Ovary (tissue), 9 donors: ENCODE measurements around the gene KIF23. TPM values are rescaled to one million over a fixed set of nuclear protein-coding genes. Genes with fewer than 3 reads are reported as not detected.

Experiments
- DNase-seq, 5 donors: peaks; one replicate each; pipeline ENCODE4 v3.0.0-alpha.2; 2019 to 2020
- H3K27ac ChIP-seq, 2 donors: fragments of 200-600 bp; one replicate each; pipeline versions ENCODE4 v1.5.1 to v1.8.0; 2019 to 2022
- H3K27me3 ChIP-seq: fragments of 200-600 bp; one replicate; pipeline ENCODE4 v1.8.0; 2022
- H3K36me3 ChIP-seq: fragments of 200-600 bp; sonication (generic); one replicate; pipeline ENCODE4 v1.5.1; 2019
- H3K4me1 ChIP-seq: one replicate; pipeline ENCODE4 v1.8.1; 2013; ENCODE audit warnings: mild to moderate bottlenecking, moderate library complexity; ENCODE audit not compliant: insufficient read depth
- H3K4me3 ChIP-seq: fragments of 200-600 bp; sonication (generic); one replicate; pipeline ENCODE4 v1.5.1; 2017
- H3K9me3 ChIP-seq, 2 donors: fragments of 200-600 bp in 1 of 2; sonication (generic) in 1 of 2; one replicate each; pipeline versions ENCODE4 v1.5.1 to v1.8.1; 2013 to 2019; ENCODE audit warnings: mild to moderate bottlenecking in 1 of 2, moderate library complexity in 1 of 2
- EP300 ChIP-seq: sonication (generic); formaldehyde crosslinking; IDR thresholded peaks from one replicate; pipeline ENCODE4 v1.6.1; 2017; ENCODE audit warnings: antibody characterized with exemption
- POLR2A ChIP-seq: fragments of 450-650 bp; IDR thresholded peaks from one replicate; pipeline ENCODE4 v1.6.1; 2017; ENCODE audit warnings: antibody characterized with exemption, mild to moderate bottlenecking, moderate library complexity
- WGBS, 3 donors: extraction: QIAGEN DNeasy Blood & Tissue Kit in 1 of 3; methylation state at CpG; one replicate each; pipeline versions ENCODE4 v1.1.5 to v1.1.7; 2013 to 2017; 5-methylcytosine and 5-hydroxymethylcytosine counted together
- intact Hi-C, 4 donors: fragments of 100-400 bp; cut with DNase I; formaldehyde crosslinking; loops; one replicate each; pipeline versions ENCODE4 v1.11.0 to v1.15.1; 2022 to 2023
- polyA plus RNA-seq, 2 donors: library from polyadenylated mRNA; stranded (reverse); fragments of 200-250 nt in 1 of 2; fragments of 350-450 nt in 1 of 2; fragmentation: Illumina TruSeq in 1 of 2; extraction: RNeasy Lipid Tissue Mini Kit (QIAGEN cat#74804) in 1 of 2; gene quantifications; one replicate each; pipeline ENCODE4 v1.2.3, GENCODE V29; 2013 to 2014
- total RNA-seq, 7 donors: library from RNA; depleted of rRNA in 2 of 7; stranded (reverse); fragments of >200 nt in 2 of 7; fragmentation: NEBNext Ultra II Directional in 3 of 7; extraction: Animal tissue kit (Norgen Biotek cat#: 25700) in 3 of 7; gene quantifications; one replicate each; pipeline versions ENCODE4 v1.1.0 to v1.2.4, GENCODE V29; 2016 to 2023
- TF ChIP-seq, protein P1 (sequence below), 3 donors: fragments of 450-650 bp in 2 of 3; fragments of 200-600 bp in 1 of 3; IDR thresholded peaks; one replicate each; pipeline versions ENCODE4 v1.5.1 to v1.8.0; 2016 to 2022; ENCODE audit warnings: antibody characterized with exemption in 3 of 3, mild to moderate bottlenecking in 1 of 3
- donor health status: DM: no; HTN: no; CAD: no; lungs with moderate emphysema.
- donor health status: DM: no; HTN: no; CAD: no.
- donor health status: Bipolar disorder and iron deficiency.
- donor health status: DM: yes; HTN: yes; CAD: no.
- donor health status: DM: no; HTN: no; CAD: no.
- donor health status: DM: yes; HTN: yes; CAD: no.

Gene KIF23
- total and polyA plus RNA-seq, 9 donors, result 0.51 to 3.1 (median 1.0) TPM

- intact Hi-C loops, result loop anchor here in 1 of 4 donors (10.0 kb wide), 1 partner anchor 774 kb away; no protein-coding TSS in a partner anchor
- no peak overlapping the region for H3K4me3 ChIP-seq
- WGBS, 3 donors, result 88 to 91% (median 88%) methylated on average over 3 of the region's 3 CpGs
- H3K27ac ChIP-seq, result no peak overlapping the region
- H3K9me3 ChIP-seq, result no peaks in the 10 kb centered on the region
- H3K4me1 ChIP-seq, result no peaks in the 10 kb centered on the region
- TF ChIP-seq EP300 (no peak), POLR2A (no peak)
- TF ChIP-seq, protein P1, sequence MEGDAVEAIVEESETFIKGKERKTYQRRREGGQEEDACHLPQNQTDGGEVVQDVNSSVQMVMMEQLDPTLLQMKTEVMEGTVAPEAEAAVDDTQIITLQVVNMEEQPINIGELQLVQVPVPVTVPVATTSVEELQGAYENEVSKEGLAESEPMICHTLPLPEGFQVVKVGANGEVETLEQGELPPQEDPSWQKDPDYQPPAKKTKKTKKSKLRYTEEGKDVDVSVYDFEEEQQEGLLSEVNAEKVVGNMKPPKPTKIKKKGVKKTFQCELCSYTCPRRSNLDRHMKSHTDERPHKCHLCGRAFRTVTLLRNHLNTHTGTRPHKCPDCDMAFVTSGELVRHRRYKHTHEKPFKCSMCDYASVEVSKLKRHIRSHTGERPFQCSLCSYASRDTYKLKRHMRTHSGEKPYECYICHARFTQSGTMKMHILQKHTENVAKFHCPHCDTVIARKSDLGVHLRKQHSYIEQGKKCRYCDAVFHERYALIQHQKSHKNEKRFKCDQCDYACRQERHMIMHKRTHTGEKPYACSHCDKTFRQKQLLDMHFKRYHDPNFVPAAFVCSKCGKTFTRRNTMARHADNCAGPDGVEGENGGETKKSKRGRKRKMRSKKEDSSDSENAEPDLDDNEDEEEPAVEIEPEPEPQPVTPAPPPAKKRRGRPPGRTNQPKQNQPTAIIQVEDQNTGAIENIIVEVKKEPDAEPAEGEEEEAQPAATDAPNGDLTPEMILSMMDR (IDR thresholded peaks at IDR 0.05), result no peak
- H3K27me3 ChIP-seq, result no peaks in the 10 kb centered on the region
- H3K36me3 ChIP-seq, result no peaks in the 10 kb centered on the region
- DNase-seq, result no peak
Measured at GRCh38 chr15:69480932-69481331, 66.8 kb downstream of the KIF23 start.

- H3K27me3 ChIP-seq, result no peaks in the 10 kb centered on the region
- no peaks in the 10 kb centered on the region for H3K36me3 ChIP-seq
- intact Hi-C loops, result loop anchor here in 1 of 4 donors (10.0 kb wide), 1 partner anchor 772 kb away; no protein-coding TSS in a partner anchor
- no peak for DNase-seq
- H3K9me3 ChIP-seq, result no peaks in the 10 kb centered on the region
- TF ChIP-seq POLR2A (no peak), EP300 (no peak)
- TF ChIP-seq, protein P1 (IDR thresholded peaks at IDR 0.05), result no peak
- no peak overlapping the region for H3K4me3 ChIP-seq
- H3K4me1 ChIP-seq, result no peaks in the 10 kb centered on the region
- WGBS, 3 donors, result 92 to 98% (median 93%) methylated on average over 4 of the region's 4 CpGs
- H3K27ac ChIP-seq, result no peak overlapping the region
Measured at GRCh38 chr15:69482686-69483256, 68.6 kb downstream of the KIF23 start.

DNA sequence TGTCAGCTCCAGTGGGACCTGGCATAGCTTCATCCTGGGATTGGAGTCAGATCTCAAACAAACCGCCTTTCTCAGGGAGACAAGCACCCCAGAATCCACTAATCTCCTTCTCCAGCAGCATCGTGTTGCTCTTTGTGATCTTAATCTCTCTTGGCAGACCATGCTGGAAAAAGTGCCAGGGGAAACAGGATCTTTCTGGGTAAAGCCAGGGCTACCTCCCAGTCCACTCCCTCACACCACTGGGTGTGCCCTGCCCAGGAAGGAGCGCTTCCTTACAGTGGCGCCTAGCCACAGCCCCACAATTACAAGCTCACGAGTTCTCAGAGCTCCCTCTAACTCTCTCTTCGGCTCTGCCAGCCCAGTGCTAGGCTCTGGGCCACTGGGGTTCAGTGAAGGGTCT is 70.7 kb downstream of the KIF23 start:
- peaks cover 6% of the 10 kb centered on the region for H3K4me1 ChIP-seq
- H3K27me3 ChIP-seq, result no peaks in the 10 kb centered on the region
- H3K4me3 ChIP-seq, result no peak overlapping the region
- no peak for DNase-seq
- H3K36me3 ChIP-seq, result no peaks in the 10 kb centered on the region
- TF ChIP-seq EP300 (no peak), POLR2A (no peak)
- TF ChIP-seq, protein P1 (IDR thresholded peaks at IDR 0.05), result no peak
- no peak overlapping the region for H3K27ac ChIP-seq
- intact Hi-C loops, result loop anchor here in 1 of 4 donors (10.0 kb wide), 1 partner anchor 770 kb away; no protein-coding TSS in a partner anchor
- WGBS, 3 donors, result 74 to 77% (median 74%) methylated on average over 6 of the region's 6 CpGs
- H3K9me3 ChIP-seq, result no peaks in the 10 kb centered on the region

- Histone ChIP-seq H3K36me3 (no peaks in the 10 kb centered on the region), H3K27me3 (no peaks in the 10 kb centered on the region), H3K4me1 (peaks cover 10% of the 10 kb centered on the region), H3K27ac (no peak overlapping the region), H3K9me3 (no peaks in the 10 kb centered on the region), H3K4me3 (no peak overlapping the region)
- WGBS, 3 donors, result 91 to 92% (median 92%) methylated on average over 3 of the region's 3 CpGs
- intact Hi-C loops, result loop anchor here in 1 of 4 donors (10.0 kb wide), 1 partner anchor 768 kb away; no protein-coding TSS in a partner anchor
- DNase-seq, result no peak
- TF ChIP-seq, protein P1 (IDR thresholded peaks at IDR 0.05), result no peak
- TF ChIP-seq EP300 (no peak), POLR2A (no peak)
Measured at GRCh38 chr15:69486481-69487110, 72.4 kb downstream of the KIF23 start.
